ENCODE results near the gene HYI.

- TF ChIP-seq, protein P1, sequence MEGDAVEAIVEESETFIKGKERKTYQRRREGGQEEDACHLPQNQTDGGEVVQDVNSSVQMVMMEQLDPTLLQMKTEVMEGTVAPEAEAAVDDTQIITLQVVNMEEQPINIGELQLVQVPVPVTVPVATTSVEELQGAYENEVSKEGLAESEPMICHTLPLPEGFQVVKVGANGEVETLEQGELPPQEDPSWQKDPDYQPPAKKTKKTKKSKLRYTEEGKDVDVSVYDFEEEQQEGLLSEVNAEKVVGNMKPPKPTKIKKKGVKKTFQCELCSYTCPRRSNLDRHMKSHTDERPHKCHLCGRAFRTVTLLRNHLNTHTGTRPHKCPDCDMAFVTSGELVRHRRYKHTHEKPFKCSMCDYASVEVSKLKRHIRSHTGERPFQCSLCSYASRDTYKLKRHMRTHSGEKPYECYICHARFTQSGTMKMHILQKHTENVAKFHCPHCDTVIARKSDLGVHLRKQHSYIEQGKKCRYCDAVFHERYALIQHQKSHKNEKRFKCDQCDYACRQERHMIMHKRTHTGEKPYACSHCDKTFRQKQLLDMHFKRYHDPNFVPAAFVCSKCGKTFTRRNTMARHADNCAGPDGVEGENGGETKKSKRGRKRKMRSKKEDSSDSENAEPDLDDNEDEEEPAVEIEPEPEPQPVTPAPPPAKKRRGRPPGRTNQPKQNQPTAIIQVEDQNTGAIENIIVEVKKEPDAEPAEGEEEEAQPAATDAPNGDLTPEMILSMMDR (IDR thresholded peaks at IDR 0.05 in 8 of 11, conservative IDR thresholded peaks at IDR 0.05 in 3 of 11), result no peak
- TF ChIP-seq POLR2A (IDR thresholded peaks at IDR 0.05), result no peak
Observed at GRCh38 chr1:43466403-43466802, 12.7 kb upstream of the HYI start.

All from spleen (tissue), 7 donors.